ENCODE measurements around the gene FAM3C.

GRCh38 chr7:121394709-121395140, 1.4 kb downstream of the FAM3C start:
- no peak for TF ChIP-seq EZH2 (IDR thresholded peaks at IDR 0.05; ENCODE audit: insufficient read depth, poor library complexity, severe bottlenecking)
- no peak for TF ChIP-seq EZH2phosphoT487 (IDR thresholded peaks at IDR 0.05; ENCODE audit: insufficient read depth, low read depth)
